Type B pancreatic cell (in vitro differentiated cells): Measurements from ENCODE around the gene TAPBPL. TPM values are rescaled to one million over a fixed set of nuclear protein-coding genes. Genes with fewer than 3 reads are reported as not detected.
A peak's percentile ranks its signal among the peaks of the same experiment; 100 is the strongest.

Experiments used
- DNase-seq: peaks from one replicate; pipeline ENCODE4 v3.0.0; 2021; ENCODE audit warnings: mixed read lengths; ENCODE audit not compliant: unreplicated experiment; ENCODE audit errors: extremely low spot score
- H3K27ac Mint-ChIP-seq: 2 replicates; pipeline ENCODE4 v1.8.0; 2021; ENCODE audit warnings: mild to moderate bottlenecking, mixed read lengths
- H3K27me3 Mint-ChIP-seq: 2 replicates; pipeline ENCODE4 v1.8.0; 2021; ENCODE audit warnings: mixed read lengths
- H3K36me3 Mint-ChIP-seq: 2 replicates; pipeline ENCODE4 v1.8.0; 2021; ENCODE audit warnings: mixed read lengths
- H3K4me1 Mint-ChIP-seq: one replicate; pipeline ENCODE4 v1.8.0; 2021; ENCODE audit warnings: mixed read lengths; ENCODE audit not compliant: unreplicated experiment
- H3K4me3 Mint-ChIP-seq: 2 replicates; pipeline ENCODE4 v1.8.0; 2021; ENCODE audit warnings: mild to moderate bottlenecking, mixed read lengths
- H3K9me3 Mint-ChIP-seq: 2 replicates; pipeline ENCODE4 v1.8.0; 2021; ENCODE audit warnings: mixed read lengths
- CTCF ChIP-seq: fragments of 200-600 bp; sonication (generic); conservative IDR thresholded peaks from 2 replicates; pipeline ENCODE4 v1.5.0; 2021; ENCODE audit warnings: antibody characterized with exemption, mild to moderate bottlenecking
- total RNA-seq: library from RNA; stranded (reverse); gene quantifications from 2 replicates; pipeline ENCODE4 v1.2.1, GENCODE V29; 2021; ENCODE audit warnings: low replicate concordance

TAPBPL gene
- total RNA-seq, 1 donor from 2014 or later, result 12.4 TPM

GRCh38 chr12:6450091-6450868 is 1.6 kb upstream of the TAPBPL start:
- H3K27ac Mint-ChIP-seq, result peak overlapping the region; percentile 93
- DNase-seq, result no peak
- H3K4me1 Mint-ChIP-seq, result peaks cover 25% of the 10 kb centered on the region
- no peak for TF ChIP-seq CTCF
- H3K4me3 Mint-ChIP-seq, result peak overlapping the region; percentile 90
- peaks cover 12% of the 10 kb centered on the region for H3K36me3 Mint-ChIP-seq
- H3K9me3 Mint-ChIP-seq, result no peaks in the 10 kb centered on the region
- no peaks in the 10 kb centered on the region for H3K27me3 Mint-ChIP-seq

GRCh38 chr12:6450869-6451347 is 934 bp upstream of the TAPBPL start:
- peak overlapping the region; percentile 90 for H3K4me3 Mint-ChIP-seq
- H3K9me3 Mint-ChIP-seq, result no peaks in the 10 kb centered on the region
- DNase-seq, result no peak
- H3K27me3 Mint-ChIP-seq, result no peaks in the 10 kb centered on the region
- H3K27ac Mint-ChIP-seq, result peak overlapping the region; percentile 93
- H3K36me3 Mint-ChIP-seq, result peaks cover 12% of the 10 kb centered on the region
- peaks cover 25% of the 10 kb centered on the region for H3K4me1 Mint-ChIP-seq
- TF ChIP-seq CTCF, result no peak

DNA sequence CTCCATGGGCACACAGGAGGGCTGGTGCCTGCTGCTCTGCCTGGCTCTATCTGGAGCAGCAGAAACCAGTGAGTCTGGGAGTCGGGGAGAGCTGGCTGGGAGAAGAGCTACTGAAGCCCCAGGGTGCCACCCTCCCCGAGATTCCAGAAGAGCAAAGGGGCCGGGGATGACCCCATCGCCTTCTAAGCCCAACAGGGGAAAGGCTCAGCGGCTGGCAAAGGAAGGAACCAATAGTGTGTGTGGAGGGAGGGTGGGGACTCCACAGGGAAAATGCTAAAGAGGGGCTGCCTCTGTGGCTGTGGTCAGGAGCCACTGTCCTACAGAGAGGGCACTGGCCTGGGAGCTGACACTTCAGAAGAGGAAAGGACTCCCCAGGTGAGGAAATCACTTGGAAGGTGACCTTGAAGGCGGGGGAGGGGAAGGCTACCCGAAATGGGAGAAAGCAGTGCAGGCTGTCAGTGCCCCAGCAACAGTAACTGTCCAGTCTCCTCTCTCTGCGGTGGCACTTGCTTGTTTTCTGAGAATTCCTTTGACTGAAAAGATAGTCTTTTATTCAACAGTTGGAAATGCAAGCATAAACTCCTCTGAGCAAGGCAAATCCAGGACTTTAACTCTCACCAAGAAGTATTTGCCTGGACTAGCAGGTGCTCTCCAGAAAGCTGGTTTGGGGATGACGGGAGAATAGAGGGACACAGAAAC is 552 bp downstream of the TAPBPL start:
- TF ChIP-seq CTCF, result no peak
- peak overlapping the region; percentile 90 for H3K4me3 Mint-ChIP-seq
- H3K9me3 Mint-ChIP-seq, result no peaks in the 10 kb centered on the region
- no peak for DNase-seq
- peaks cover 17% of the 10 kb centered on the region for H3K36me3 Mint-ChIP-seq
- peak overlapping the region; percentile 93 for H3K27ac Mint-ChIP-seq
- H3K4me1 Mint-ChIP-seq, result peaks cover 25% of the 10 kb centered on the region
- H3K27me3 Mint-ChIP-seq, result no peaks in the 10 kb centered on the region

DNA sequence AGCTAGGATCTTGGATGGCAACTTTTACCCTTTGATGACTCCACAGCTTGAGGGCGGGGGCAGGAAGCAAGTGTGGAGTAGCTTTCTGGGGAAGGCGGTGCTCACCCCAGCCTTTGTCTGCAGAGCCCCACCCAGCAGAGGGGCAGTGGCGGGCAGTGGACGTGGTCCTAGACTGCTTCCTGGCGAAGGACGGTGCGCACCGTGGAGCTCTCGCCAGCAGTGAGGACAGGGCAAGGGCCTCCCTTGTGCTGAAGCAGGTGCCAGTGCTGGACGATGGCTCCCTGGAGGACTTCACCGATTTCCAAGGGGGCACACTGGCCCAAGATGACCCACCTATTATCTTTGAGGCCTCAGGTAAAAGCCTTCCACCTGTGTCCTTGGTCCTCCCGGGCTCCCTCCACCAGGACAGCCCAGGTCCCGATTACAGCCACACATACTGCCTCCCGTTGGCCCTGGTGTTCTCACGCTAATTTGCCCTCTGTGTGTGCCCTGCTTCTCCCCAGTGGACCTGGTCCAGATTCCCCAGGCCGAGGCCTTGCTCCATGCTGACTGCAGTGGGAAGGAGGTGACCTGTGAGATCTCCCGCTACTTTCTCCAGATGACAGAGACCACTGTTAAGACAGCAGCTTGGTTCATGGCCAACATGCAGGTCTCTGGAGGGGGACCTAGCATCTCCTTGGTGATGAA is 1.2 kb downstream of the TAPBPL start:
- Mint-ChIP-seq H3K9me3 (no peaks in the 10 kb centered on the region), H3K36me3 (peaks cover 17% of the 10 kb centered on the region), H3K27ac (peak overlapping the region; percentile 93), H3K4me1 (peaks cover 25% of the 10 kb centered on the region), H3K27me3 (no peaks in the 10 kb centered on the region), H3K4me3 (peak overlapping the region; percentile 90)
- TF ChIP-seq CTCF, result no peak
- no peak for DNase-seq

DNA sequence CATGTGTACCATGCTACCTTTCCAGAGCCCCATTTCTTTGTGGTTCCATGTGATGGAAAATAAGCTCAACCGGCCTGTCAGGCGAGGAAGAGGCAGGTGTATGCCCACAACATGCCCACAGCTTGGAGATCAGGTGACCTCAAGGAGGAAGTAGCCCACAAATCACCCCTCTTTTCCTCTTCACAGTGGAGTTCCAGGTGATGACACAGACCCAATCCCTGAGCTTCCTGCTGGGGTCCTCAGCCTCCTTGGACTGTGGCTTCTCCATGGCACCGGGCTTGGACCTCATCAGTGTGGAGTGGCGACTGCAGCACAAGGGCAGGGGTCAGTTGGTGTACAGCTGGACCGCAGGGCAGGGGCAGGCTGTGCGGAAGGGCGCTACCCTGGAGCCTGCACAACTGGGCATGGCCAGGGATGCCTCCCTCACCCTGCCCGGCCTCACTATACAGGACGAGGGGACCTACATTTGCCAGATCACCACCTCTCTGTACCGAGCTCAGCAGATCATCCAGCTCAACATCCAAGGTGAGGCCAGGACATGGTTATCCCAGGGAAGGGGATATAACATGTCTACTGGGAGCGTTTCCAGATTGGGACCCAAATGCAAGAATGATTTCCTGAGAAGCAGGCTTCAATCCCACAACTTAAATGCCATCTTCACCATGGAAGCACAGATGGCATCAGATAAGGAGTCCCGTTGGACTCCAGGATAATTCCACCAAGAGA is 5.5 kb downstream of the TAPBPL start:
- no peaks in the 10 kb centered on the region for H3K27me3 Mint-ChIP-seq
- H3K36me3 Mint-ChIP-seq, result peaks cover 33% of the 10 kb centered on the region
- H3K9me3 Mint-ChIP-seq, result no peaks in the 10 kb centered on the region
- H3K4me1 Mint-ChIP-seq, result peaks cover 4% of the 10 kb centered on the region
- no peak for TF ChIP-seq CTCF
- no peak for DNase-seq
- no peak overlapping the region for H3K4me3 Mint-ChIP-seq
- H3K27ac Mint-ChIP-seq, result no peak overlapping the region
